HEK293 (cell line): ENCODE data around the gene SYNJ1.
A peak's percentile ranks its signal among the peaks of the same experiment; 100 is the strongest.

Experiments
- FEZF1 ChIP-seq: fragments of 450-650 bp; formaldehyde crosslinking; IDR thresholded peaks from 2 replicates; pipeline ENCODE4 v1.5.1; 2016; ENCODE audit warnings: missing biosample characterization, missing genetic modification characterization
- PRDM2 ChIP-seq: fragments of 450-650 bp; formaldehyde crosslinking; IDR thresholded peaks from 2 replicates; pipeline ENCODE4 v1.5.1; 2016; ENCODE audit warnings: missing biosample characterization, missing genetic modification characterization, borderline replicate concordance
- SP2 ChIP-seq: fragments of 450-650 bp; formaldehyde crosslinking; IDR thresholded peaks from 2 replicates; pipeline ENCODE4 v1.5.1; 2016; ENCODE audit warnings: missing biosample characterization, missing genetic modification characterization
- ZBTB48 ChIP-seq: fragments of 450-650 bp; formaldehyde crosslinking; IDR thresholded peaks from 2 replicates; pipeline ENCODE4 v1.5.1; 2016; ENCODE audit warnings: missing biosample characterization, missing genetic modification characterization
- ZBTB49 ChIP-seq: fragments of 450-650 bp; formaldehyde crosslinking; IDR thresholded peaks from 2 replicates; pipeline ENCODE4 v1.5.1; 2016; ENCODE audit warnings: missing biosample characterization, missing genetic modification characterization, low read depth
- ZBTB8A ChIP-seq: fragments of 450-650 bp; formaldehyde crosslinking; IDR thresholded peaks from 2 replicates; pipeline ENCODE4 v1.5.1; 2016; ENCODE audit warnings: missing biosample characterization, missing genetic modification characterization
- ZNF121 ChIP-seq: fragments of 450-650 bp; formaldehyde crosslinking; IDR thresholded peaks from 2 replicates; pipeline ENCODE4 v1.5.1; 2016; ENCODE audit warnings: missing biosample characterization, missing genetic modification characterization
- ZNF155 ChIP-seq: fragments of 450-650 bp; formaldehyde crosslinking; IDR thresholded peaks from 2 replicates; pipeline ENCODE4 v1.5.1; 2016; ENCODE audit warnings: missing biosample characterization, missing genetic modification characterization
- ZNF18 ChIP-seq: fragments of 450-650 bp; formaldehyde crosslinking; IDR thresholded peaks from 2 replicates; pipeline ENCODE4 v1.5.1; 2016; ENCODE audit warnings: missing biosample characterization, missing genetic modification characterization
- ZNF184 ChIP-seq: fragments of 450-650 bp; IDR thresholded peaks from 2 replicates; pipeline ENCODE4 v1.5.1; 2018; ENCODE audit warnings: missing biosample characterization, mild to moderate bottlenecking, missing genetic modification characterization
- ZNF23 ChIP-seq: fragments of 450-650 bp; formaldehyde crosslinking; IDR thresholded peaks from 2 replicates; pipeline ENCODE4 v1.5.1; 2016; ENCODE audit warnings: missing biosample characterization, missing genetic modification characterization, borderline replicate concordance
- ZNF362 ChIP-seq: fragments of 450-650 bp; formaldehyde crosslinking; IDR thresholded peaks from 2 replicates; pipeline ENCODE4 v1.5.1; 2016; ENCODE audit warnings: missing biosample characterization, missing genetic modification characterization
- ZNF530 ChIP-seq: fragments of 450-650 bp; formaldehyde crosslinking; IDR thresholded peaks from 2 replicates; pipeline ENCODE4 v1.5.1; 2016; ENCODE audit warnings: low read depth, missing biosample characterization, missing genetic modification characterization
- ZNF624 ChIP-seq: fragments of 450-650 bp; formaldehyde crosslinking; IDR thresholded peaks from 2 replicates; pipeline ENCODE4 v1.5.1; 2017; ENCODE audit warnings: missing biosample characterization, missing genetic modification characterization
- ZNF626 ChIP-seq: fragments of 450-650 bp; sonication (Bioruptor Pico); formaldehyde crosslinking; IDR thresholded peaks from 2 replicates; pipeline ENCODE4 v1.5.1; 2018; ENCODE audit warnings: missing biosample characterization, missing genetic modification characterization, inconsistent platforms
- ZNF645 ChIP-seq: fragments of 450-650 bp; formaldehyde crosslinking; IDR thresholded peaks from 2 replicates; pipeline ENCODE4; 2016; ENCODE audit warnings: missing biosample characterization, missing genetic modification characterization
- ZSCAN18 ChIP-seq: fragments of 450-650 bp; formaldehyde crosslinking; IDR thresholded peaks from 2 replicates; pipeline ENCODE4 v1.5.1; 2016; ENCODE audit warnings: missing biosample characterization, missing genetic modification characterization
- TF ChIP-seq, protein P1 (sequence below): fragments of 450-650 bp; IDR thresholded peaks from 2 replicates; pipeline ENCODE4 v1.5.1; 2018; ENCODE audit warnings: missing biosample characterization, mild to moderate bottlenecking, missing genetic modification characterization
- TF ChIP-seq, protein P2 (sequence below): fragments of 450-650 bp; formaldehyde crosslinking; IDR thresholded peaks from 2 replicates; pipeline ENCODE4 v1.5.1; 2016; ENCODE audit warnings: missing biosample characterization, missing genetic modification characterization
- TF ChIP-seq, protein P3 (sequence below): fragments of 450-650 bp; formaldehyde crosslinking; IDR thresholded peaks from 2 replicates; pipeline ENCODE4 v1.5.1; 2016; ENCODE audit warnings: missing biosample characterization, missing genetic modification characterization

Gene SYNJ1

GRCh38 chr21:32770871-32771523, 43.2 kb upstream of the SYNJ1 start (continued):
- TF ChIP-seq, protein P1, sequence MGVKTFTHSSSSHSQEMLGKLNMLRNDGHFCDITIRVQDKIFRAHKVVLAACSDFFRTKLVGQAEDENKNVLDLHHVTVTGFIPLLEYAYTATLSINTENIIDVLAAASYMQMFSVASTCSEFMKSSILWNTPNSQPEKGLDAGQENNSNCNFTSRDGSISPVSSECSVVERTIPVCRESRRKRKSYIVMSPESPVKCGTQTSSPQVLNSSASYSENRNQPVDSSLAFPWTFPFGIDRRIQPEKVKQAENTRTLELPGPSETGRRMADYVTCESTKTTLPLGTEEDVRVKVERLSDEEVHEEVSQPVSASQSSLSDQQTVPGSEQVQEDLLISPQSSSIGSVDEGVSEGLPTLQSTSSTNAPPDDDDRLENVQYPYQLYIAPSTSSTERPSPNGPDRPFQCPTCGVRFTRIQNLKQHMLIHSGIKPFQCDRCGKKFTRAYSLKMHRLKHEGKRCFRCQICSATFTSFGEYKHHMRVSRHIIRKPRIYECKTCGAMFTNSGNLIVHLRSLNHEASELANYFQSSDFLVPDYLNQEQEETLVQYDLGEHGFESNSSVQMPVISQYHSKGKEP, result peak; percentile 19; the same call in 1 of the 2 replicates
- no peak for TF ChIP-seq ZNF362 (tag by site-specific recombination)
- TF ChIP-seq ZBTB49 (tag by site-specific recombination), result no peak
- TF ChIP-seq ZNF626 (tag by site-specific recombination), result no peak
- TF ChIP-seq, protein P2, sequence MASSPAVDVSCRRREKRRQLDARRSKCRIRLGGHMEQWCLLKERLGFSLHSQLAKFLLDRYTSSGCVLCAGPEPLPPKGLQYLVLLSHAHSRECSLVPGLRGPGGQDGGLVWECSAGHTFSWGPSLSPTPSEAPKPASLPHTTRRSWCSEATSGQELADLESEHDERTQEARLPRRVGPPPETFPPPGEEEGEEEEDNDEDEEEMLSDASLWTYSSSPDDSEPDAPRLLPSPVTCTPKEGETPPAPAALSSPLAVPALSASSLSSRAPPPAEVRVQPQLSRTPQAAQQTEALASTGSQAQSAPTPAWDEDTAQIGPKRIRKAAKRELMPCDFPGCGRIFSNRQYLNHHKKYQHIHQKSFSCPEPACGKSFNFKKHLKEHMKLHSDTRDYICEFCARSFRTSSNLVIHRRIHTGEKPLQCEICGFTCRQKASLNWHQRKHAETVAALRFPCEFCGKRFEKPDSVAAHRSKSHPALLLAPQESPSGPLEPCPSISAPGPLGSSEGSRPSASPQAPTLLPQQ (tag by site-specific recombination), result peak; percentile 56
- TF ChIP-seq ZNF645, result no peak
- TF ChIP-seq ZSCAN18 (tag by site-specific recombination), result no peak
- TF ChIP-seq ZBTB48 (tag by site-specific recombination), result no peak
- TF ChIP-seq, protein P3, sequence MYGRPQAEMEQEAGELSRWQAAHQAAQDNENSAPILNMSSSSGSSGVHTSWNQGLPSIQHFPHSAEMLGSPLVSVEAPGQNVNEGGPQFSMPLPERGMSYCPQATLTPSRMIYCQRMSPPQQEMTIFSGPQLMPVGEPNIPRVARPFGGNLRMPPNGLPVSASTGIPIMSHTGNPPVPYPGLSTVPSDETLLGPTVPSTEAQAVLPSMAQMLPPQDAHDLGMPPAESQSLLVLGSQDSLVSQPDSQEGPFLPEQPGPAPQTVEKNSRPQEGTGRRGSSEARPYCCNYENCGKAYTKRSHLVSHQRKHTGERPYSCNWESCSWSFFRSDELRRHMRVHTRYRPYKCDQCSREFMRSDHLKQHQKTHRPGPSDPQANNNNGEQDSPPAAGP (tag by site-specific recombination), result no peak
- no peak for TF ChIP-seq ZNF184 (tag by site-specific recombination)
- no peak for TF ChIP-seq FEZF1 (tag by site-specific recombination)
- TF ChIP-seq SP2 (tag by site-specific recombination), result no peak
- no peak for TF ChIP-seq ZNF18 (tag by site-specific recombination)
- no peak for TF ChIP-seq PRDM2 (tag by site-specific recombination)
- no peak for TF ChIP-seq ZNF155 (tag by site-specific recombination)
- no peak for TF ChIP-seq ZNF624 (tag by site-specific recombination)
- TF ChIP-seq ZNF23 (tag by site-specific recombination), result no peak
- TF ChIP-seq ZBTB8A (tag by site-specific recombination), result peak; percentile 46
- TF ChIP-seq ZNF530 (tag by site-specific recombination), result no peak
- TF ChIP-seq ZNF121 (tag by site-specific recombination), result no peak
